OCI-M1 (cell line): ENCODE measurements around the gene ZNF575.

Experiments
- DNase-seq: peaks from one replicate; lab custom pipeline; 2025; lab: John Stamatoyannopoulos, UW

The ZNF575 gene, protein sequence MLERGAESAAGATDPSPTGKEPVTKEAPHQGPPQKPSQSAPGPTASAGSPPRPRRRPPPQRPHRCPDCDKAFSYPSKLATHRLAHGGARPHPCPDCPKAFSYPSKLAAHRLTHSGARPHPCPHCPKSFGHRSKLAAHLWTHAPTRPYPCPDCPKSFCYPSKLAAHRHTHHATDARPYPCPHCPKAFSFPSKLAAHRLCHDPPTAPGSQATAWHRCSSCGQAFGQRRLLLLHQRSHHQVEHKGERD

DNA sequence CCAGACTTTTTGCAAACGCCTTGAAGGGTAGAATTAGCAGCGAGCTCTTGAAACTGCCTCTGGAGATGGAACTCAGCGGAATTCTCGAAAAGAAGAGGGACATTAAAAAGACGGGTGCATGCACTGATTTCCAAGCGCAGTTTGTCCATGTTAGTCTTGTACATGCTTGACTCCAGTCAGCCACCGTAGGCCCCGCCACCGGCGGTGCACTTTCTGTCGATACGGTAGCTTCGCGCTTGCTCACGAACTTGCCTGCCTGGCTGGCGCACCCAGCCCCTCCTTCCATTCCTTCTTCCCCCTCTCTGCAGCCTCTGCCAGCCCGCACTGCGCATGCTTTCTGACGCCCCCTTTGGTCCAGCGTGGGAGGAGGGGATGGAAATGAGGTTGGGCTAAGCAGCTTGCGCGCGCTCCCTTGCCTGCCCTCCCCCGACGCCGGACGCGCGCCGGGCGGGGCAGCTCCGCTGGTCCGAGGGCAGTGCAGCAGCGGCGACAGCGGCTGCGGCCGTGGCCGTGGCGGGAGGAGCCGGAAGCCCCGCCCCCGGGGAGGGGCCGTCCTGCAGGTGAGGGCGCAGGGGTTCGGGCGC, at the start of gene ZNF575:
TSS of gene ZNF575 (plus strand) at position 227 of the 584 bp plus-strand sequence. CDS start 1,235 bp downstream, outside the sequence.
- DNase-seq, result peak; percentile 95

DNA sequence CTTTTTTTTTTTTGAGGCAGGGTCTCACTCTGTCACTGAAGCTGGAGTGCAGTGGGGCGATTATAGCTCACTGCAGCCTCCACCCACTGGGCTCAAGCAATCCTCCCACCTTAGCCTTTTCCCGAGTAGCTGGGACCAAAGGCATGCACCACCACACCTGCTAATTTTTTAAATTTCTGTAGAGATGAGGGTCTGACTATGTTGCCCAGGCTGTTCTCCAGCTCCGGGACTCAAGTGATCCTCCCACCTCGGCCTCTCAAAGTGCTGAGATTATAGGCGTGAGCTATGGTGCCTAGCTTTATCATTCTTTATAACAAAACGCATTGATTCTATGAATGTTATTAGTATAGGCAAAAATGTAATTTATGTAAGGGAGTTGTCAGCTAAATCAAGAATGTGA, 49.7 kb upstream of the ZNF575 start:
- DNase-seq, result no peak

DNA sequence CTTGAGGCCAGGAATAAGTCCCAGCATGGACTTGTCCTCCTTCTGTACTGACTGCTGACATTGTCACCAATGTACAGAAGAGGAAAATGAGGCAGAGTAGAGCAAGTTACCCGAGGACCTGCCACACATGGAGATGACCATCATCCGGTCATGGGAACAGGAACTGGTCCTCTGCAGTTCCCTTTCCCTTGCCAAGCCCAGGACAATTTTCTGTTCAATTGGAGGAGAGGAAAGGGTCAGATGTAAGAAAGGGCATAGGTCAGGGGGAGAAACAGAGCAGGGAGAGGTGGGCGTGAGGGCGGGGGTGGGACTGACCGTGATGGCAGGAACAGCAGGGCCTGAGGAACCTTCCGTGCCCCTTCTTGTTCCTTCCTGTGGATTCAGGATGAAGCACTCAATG, 47.0 kb upstream of the ZNF575 start:
- no peak for DNase-seq

DNA sequence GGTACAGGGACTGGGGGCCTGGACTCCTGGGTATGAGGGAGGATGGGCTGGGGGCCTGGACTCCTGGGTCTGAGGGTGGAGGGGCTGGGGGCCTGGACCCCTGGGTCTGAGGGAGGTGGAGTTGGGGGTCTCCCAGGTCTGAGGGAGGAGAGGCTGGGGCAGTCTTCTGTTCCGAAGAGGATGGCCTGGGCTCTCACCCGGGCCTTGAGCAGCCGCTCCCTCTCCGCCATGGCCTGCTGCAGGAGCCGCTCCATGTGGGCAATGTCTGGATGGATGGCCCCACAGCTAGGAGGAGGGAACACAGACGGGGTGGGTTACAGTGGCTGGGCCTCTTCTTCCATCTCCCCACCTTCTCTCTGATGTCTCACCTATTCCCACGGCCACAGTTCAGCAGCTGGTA, 46.6 kb upstream of the ZNF575 start:
- no peak for DNase-seq

DNA sequence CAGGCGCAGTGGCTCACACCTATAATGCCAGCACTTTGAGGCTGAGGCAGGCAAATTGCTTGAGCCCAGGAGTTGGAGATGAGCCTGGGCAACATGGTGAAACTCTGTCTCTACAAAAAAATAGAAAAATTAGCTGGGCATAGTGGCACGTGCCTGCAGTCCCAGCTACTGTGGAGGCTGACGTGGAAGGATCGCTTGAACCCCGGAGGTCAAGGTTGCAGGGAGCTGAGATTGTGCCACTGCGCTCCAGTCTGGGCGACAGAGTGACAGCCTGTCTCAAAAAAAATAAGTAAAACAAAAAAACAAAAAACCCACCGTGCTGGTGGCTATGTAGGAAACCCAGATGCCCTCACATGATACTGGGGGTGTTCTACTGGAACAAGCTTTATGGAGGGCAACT, 44.8 kb upstream of the ZNF575 start:
- no peak for DNase-seq

DNA sequence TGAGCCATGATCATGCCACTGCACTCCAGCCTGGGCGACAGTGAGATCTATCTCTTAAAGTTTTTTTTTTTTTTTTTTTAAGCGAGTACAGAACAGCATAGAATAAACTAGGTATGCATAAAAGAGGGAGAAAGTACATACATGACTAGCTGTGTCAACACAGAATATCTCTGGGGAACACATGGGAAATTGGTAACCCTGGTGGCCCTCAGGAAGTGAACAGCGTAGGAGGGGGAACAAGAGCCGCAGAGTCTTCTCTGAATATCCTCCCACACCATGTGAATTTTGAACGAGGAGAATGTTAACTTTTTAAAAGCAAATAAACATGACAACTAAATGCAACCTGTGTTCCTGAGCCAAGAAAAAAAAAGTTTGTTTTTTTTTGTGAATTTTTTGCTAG, 43.7 kb upstream of the ZNF575 start:
- DNase-seq, result no peak

DNA sequence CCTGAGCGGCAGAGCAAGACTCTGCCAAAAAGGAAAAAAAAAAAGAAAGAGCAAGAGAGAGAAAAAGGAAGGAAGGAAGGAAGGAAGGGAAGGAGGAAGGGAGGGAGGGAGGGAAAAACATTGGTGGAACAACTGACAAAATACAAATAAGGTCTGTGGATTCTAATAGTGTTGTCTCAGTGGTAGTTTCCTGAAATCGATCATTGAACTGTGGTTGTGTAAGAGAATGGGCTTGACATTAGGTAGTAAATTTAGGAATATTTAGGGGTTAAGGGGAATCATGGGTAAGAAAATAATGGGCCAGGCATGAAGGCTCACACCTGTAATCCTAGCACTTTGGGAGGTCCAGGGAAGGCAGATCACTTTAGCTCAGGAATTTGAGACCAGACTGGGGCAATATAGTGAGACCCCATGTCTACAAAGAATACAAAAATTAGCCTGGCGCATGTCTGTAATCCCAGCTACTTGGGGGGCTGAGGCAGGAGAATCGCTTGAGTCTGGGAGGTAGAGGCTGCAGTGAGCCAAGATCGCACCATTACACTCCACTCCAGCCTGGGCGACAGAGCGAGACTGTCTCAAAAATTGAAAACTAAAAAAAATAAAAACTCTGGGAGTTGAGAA, 42.9 kb upstream of the ZNF575 start:
- no peak for DNase-seq

DNA sequence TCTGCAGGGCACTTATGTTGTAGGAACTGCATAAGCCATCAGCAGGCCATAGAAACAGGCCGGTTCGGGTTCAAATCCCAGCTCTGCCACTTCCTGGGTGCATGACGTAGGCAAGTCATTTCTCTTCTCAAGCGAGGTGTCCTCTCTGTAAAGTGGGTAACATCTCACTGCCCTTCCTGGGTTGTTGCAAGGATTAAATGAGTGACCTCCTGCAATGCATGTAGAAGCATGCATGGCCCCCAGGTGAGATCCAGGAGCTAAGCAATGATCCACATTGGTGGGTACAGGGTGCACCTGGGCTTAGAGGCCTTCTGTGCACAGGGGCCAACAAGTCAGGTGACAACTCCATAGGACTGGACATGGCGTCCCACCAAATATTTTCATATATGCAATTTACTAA, 42.2 kb upstream of the ZNF575 start:
- no peak for DNase-seq

DNA sequence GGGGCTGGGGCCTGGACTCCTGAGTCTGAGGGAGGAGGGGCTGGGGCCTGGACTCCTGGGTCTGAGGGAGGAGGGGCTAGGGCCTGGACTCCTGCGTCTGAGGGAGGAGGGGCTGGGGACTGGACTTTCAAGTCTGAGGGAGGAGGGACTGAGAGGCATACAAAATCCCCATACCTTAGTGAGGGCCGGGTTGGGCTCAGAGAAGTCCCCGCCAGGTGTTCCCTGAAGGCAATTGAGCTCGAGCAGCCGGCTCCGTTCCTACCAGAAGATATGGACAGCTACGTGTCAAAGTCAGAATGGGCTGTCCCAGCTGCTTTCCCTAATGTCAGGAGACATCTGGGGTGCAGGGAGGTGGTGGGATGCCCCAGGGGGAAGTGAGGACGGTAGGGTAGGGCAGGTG, 37.9 kb upstream of the ZNF575 start:
- no peak for DNase-seq

DNA sequence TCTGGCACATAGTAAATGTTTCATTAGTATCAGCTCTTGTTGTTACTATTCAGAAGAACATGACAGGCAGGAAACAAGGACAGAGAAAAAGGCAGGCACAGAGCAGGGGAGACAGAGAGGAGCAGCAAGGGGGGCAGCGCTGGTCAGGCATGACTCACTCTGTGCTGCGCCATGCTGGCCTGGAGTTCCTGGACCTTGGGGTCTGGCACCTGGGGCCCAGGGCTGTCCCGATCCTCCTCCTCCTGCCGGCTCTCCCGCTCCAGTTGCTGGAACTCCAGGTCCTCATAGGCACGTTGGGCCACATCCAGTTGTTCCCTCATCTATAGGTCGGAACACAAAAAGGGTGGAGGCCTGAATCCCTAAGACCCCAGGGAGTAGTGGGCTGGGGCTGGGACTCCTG, 36.0 kb upstream of the ZNF575 start:
- no peak for DNase-seq

DNA sequence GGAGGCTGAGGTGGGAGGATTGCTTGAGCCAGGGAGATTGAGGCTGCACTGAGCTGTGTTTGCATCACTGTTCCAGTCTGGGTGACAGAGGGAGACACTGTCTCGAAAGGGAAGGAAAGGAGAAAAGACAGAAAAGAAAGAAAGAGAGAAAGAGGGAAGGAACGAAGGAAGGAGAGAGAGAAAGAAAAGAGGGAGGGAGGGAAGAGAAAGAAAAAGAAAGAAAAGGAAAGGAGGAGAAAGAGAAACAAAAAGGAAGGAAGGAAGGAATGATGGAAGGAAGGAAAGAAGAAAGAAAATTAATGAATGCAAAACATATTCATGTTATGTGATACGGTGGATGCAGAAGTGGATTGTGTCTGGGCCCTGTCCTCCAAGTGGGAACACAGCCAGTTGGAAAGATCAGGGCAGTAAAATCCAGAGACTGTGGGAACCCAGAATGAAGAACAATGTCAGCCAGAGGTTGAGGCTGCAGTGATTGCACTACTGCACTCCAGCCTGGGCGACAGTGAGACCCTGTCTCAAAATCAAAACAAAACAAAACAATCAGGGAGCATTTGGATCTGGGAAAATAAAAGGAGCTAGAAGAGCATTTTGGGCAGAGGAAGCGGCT, 34.6 kb upstream of the ZNF575 start:
- no peak for DNase-seq

DNA sequence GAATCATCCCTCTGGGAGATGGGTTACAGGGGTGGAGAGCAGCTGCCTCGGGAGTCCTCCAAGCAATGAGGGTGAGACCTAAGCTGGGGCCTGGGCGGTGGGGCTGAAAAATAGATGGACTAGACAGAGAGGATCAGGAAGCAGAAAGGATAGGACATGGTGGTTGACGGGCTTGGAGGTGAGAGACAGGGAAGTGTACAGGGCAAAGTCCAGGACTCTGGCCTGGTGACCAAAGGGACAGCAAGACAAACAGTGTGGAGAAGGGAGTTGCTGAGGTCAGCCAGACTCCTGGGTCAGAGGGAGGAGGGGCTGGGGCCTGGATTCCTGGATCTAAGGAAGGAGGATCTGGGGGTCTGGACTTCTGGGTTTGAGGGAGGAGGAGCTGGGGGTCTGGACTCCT, 33.9 kb upstream of the ZNF575 start:
- no peak for DNase-seq

DNA sequence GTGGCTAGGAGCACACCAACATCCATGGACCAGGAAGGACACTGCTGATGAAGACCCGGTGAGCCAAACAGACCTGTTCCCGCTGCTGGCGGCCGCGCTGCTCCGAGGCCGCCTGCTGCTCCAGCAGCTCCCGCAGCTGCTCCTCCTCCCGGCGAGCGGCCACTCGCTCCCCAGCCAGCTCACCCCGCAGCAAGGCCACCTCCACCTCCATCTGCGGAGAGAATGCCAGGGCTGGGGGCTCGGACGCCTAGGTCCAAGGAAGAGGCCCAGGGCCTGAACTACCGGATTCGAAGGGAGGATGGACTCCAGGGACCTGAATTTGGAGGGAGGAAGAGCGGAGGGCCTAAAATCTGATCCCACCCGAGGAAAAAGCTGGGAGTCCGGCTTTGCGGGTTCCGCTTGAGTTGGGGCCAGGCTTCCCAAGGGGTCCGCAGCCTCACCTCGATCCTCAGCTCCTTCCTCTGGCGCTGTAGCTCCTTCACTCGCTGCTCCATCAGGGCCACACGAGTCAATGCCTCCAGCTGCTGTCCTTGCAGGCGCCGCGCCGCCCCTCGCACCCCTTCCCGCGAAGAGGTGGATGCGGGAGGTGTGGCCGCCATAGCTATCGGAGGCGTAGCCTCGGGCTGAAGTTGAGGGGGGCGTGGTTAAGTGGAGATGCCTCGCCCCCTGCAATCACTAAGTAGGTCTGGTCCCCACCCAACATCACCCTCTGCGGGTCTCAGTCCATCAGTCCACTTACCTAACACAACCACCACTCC, 31.1 kb upstream of the ZNF575 start:
- no peak for DNase-seq

DNA sequence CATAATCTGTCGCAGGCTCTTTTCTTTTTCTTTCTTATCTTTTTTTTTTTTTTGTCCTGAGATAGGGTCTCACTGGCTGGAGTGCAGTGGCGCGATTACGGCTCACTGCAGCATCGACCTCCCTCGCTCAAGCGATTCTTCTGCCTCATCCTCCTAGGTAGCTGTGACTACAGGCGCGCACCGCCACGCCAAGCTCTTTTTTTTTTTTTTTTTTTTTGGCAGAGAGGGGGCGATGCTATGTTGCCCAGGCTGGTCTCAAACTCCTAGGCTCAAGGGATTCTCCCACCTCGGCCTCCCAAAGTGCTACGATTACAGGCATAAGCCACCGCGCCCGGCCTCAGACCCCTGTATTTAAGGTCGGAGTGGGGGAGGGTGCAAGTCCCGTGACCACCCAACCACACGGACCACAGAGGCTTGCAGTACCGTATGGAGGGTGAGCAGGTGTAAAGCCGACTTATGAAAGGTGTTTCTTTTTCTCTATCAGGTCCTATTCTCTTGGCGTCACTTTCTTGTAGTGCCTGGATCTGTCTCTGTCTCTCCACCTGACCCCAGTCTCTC, 30.5 kb upstream of the ZNF575 start:
- no peak for DNase-seq

DNA sequence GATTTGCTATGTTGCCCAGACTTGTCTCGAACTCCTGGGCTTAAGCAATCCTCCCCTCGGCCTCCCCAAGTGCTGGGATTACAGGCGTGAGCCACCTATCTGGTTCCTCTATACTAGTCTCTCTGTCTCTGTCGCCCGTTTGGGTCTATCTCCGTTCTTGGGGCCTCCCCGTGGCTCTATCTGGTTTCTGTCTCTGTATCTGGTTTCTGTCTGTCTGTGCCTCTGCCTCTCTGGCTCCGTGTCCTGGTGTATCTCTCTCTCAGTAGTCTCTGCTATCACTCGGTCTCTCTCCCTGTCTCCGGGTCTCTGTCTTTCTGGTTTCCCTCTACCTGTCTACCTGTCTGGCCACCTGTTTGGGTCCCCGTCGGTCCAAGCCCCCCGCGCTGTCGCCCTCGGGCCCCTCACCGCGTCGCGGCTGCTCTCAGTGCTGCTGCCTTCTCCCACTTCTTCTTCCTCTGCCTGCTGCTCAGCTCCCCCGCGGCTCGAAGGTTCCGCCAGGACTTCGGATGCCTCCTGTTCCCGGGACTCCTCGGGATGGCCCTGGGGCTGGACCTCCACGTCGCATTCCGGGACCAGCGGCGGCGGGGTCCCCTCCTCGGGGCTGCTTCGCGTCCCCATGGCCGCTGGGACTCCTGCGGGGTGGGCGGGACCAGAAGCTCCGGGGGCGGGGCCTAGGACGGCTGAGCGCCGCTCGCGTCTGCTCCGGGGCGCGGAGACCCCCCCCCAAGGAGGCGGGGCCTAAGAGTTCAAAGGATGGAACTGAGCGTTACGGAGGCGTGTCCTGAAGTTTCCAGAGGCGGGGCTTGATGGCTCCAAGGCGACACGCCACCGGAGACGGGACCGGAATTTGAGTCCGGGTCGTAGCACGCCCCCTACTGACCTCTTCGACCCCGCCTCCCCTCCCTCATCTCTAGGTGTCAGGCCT, 29.2 kb upstream of the ZNF575 start:
- DNase-seq, result peak; percentile 97

DNA sequence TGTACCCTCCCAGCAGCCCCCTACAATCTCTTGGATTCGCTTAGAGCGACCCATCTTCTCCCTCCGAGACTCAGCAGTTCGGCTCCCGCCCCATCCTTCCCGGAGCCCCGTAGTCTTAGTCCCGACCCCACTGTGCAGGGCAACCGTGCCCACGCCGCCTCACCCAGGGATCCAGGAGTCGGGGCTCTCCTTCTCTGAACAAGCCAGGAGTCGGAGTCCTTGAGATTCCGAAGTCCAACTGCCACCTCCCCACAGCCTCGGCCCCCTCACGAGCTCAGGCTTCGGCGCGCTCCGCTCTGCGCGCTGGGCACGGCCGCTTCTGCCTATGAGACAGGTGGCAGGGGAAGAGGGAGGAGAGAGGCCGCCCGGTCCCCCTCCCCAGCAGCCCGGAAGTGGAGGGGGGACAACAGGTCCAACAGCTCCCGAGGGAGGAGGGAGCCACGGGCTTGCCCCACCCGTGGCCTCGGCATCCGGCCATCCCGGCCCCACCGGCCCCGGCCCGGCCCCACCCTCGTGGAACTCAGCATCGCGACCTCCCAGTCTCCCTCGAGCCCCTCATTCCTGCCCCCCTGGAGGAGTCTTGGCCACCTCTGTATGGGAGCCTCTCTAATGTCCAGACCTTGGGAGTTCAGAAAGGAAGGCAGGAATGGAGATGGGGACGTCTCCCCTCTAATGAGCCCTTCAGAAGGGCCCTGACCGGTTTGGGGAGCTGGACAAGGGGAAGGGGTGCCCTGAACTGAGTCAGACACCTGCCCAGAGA, 28.4 kb upstream of the ZNF575 start, which contains the start of gene PHLDB3:
TSS of gene PHLDB3 (minus strand) at position 321 of the 760 bp plus-strand sequence. CDS start 628 bp downstream, outside the sequence.
- DNase-seq, result no peak

DNA sequence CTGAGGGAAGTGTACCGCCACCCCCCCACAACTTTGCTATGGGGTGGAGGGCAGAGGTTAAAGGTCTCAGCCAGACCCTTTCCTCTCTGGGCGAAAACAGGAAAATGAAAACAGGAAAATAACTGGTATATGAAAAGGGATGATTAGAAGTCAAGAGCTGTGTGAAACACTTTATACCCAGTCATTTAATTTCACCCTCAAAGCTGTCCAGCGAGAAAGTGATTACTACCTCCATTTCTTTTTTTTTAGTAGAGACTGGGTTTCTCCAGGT, 27.9 kb upstream of the ZNF575 start:
- DNase-seq, result no peak

DNA sequence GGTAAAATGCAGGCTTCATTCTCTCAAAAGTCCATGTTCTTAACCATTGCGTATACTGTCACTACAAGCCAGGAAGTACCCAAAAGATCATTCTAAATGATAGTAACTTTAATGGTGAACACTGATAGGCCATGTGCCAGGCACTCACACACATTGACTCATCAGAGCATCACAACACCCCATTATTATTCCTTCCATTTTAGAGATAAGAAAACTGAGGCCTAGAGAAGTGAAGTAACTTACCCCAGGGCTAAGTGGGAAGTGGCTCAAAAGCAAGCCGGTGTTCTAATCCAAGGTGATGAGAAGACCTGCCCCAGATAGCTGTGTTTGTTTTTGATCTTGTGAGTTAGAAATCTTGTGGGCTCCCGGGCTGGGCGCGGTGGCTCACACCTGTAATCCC, 27.0 kb upstream of the ZNF575 start:
- no peak for DNase-seq

DNA sequence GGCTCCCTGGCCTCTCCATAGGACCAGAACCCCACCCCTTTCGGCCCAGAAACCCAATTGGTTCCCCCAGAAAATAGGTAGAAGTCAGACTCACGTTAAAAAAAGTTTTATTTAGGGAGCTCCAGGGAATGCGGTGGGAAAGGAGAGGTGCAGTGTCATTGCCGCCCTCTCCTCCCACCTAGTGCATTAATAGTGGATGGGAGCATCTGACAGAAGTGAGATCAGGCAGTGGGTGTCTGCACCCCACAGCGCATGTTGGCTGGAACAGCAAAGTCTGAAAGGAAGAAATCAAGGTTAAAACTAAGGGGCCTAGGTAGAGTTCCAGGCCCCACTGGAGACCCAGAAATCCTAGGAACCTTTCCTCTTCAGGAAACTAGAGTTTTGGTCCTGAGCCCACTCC, 26.4 kb upstream of the ZNF575 start:
- no peak for DNase-seq

DNA sequence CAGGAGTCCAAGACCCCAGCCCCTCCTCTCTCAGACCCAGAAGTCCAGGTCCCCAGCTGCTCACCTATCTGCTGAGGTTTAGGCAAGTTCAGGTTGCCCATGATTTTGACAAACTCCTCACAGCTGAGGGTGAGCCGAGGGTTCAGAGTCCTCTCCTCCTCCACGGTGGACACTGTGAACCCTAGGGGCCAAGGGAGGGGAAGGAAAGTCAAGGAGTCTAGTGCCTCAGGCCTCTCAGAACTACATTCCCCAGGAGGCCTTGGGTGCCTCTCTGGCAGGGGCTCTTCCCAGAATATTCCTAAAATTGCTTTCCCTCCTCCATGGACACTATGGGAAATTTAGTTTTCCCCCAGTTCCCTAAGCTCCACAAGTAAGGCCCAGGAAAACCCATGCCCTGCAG, 25.1 kb upstream of the ZNF575 start:
- no peak for DNase-seq

DNA sequence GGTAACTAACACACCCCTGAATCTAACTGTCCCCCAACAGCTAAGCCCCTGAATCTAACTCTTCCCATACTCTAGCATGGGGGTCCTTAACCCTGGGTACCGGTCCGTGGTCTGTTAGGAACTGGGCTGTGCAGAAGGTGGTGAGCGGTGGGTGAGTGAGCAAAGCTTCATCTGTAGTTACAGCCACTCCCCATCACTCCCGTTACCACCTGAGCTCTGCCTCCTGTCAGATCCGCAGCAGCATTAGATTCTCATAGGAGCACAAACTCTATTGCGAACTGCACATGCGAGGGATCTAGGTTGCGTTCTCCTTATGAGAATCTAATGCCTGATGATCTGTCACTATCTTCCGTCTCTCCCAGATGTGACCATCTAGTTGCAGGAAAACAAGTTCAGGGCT, 22.3 kb upstream of the ZNF575 start:
- no peak for DNase-seq
